T-cell (primary cell): ENCODE data around the gene EBF4. TPM values are rescaled to one million over a fixed set of nuclear protein-coding genes. Genes with fewer than 3 reads are reported as not detected.

Experiments
- ATAC-seq, 4 experiments: fragments of 200-7000 bp in 3 of 4; fragments of 150-1000 bp in 1 of 4; cut with Tn5 transposase; replicated peaks in 1 of 4; 1 replicate in 3 of 4; 2 replicates in 1 of 4; pipeline ENCODE4 v1.10.0; 2021; ENCODE audit warnings: moderate library complexity in 3 of 4, mild to moderate bottlenecking in 2 of 4, moderate number of reproducible peaks in 1 of 4
- CTCF ChIA-PET, 2 donors: fragments of 300-600 bp; sonication (Branson Sonifier 250); formaldehyde crosslinking; loops; one replicate each; lab custom pipeline; 2022; ENCODE audit warnings: antibody characterized with exemption in 2 of 2; lab: Charles Lee
- POLR2A ChIA-PET, 2 donors: fragments of 300-600 bp; sonication (Branson Sonifier 250); formaldehyde crosslinking; loops; one replicate each; lab custom pipeline; 2022; ENCODE audit warnings: antibody characterized with exemption in 2 of 2; lab: Charles Lee
- DNase-seq, 35 experiments: peaks; one replicate each; pipeline versions ENCODE4 v3.0.0 to v3.0.0-alpha.2; 2013 to 2023
- H3K27ac ChIP-seq: one replicate; pipeline ENCODE4 v1.5.1; 2013; ENCODE audit warnings: low read length
- H3K27me3 ChIP-seq, 2 experiments: replicated peaks in 1 of 2; 1 replicate in 1 of 2; 2 replicates in 1 of 2; pipeline versions ENCODE4 v1.6.1 to v1.7.0; 2013; ENCODE audit warnings: low read length in 1 of 2, mixed read lengths in 1 of 2; ENCODE audit not compliant: control insufficient read depth in 2 of 2, insufficient read depth in 2 of 2; ENCODE audit errors: extremely low read depth in 1 of 2
- H3K36me3 ChIP-seq, 2 donors: 1 replicate in 1 of 2; 2 replicates in 1 of 2; pipeline versions ENCODE4 v1.6.1 to v1.7.0; 2013; ENCODE audit warnings: low read length in 1 of 2; ENCODE audit not compliant: control insufficient read depth in 2 of 2, insufficient read depth in 1 of 2; ENCODE audit errors: extremely low read depth in 1 of 2
- H3K4me1 ChIP-seq, 2 experiments: 1 replicate in 1 of 2; 2 replicates in 1 of 2; pipeline versions ENCODE4 v1.6.1 to v1.7.0; 2013; ENCODE audit warnings: low read length in 2 of 2, mixed read lengths in 1 of 2; ENCODE audit not compliant: insufficient read depth in 2 of 2, control insufficient read depth in 1 of 2; ENCODE audit errors: extremely low read depth in 1 of 2
- H3K4me3 ChIP-seq, 2 donors: 1 replicate in 1 of 2; 2 replicates in 1 of 2; pipeline versions ENCODE4 v1.5.1 to v1.7.0; 2013; ENCODE audit warnings: mild to moderate bottlenecking in 2 of 2, low read length in 1 of 2, moderate library complexity in 1 of 2; ENCODE audit not compliant: control insufficient read depth in 1 of 2; ENCODE audit errors: extremely low read depth in 1 of 2
- H3K9me3 ChIP-seq: 2 replicates; pipeline ENCODE4 v1.7.0; 2013
- H3K27ac Mint-ChIP-seq, 2 donors: one replicate each; pipeline ENCODE4 v1.8.0; 2020 to 2021; ENCODE audit warnings: mild to moderate bottlenecking in 2 of 2, mixed read lengths in 2 of 2
- H3K27me3 Mint-ChIP-seq, 2 donors: one replicate each; pipeline ENCODE4 v1.8.0; 2021 to 2022; ENCODE audit warnings: mixed read lengths in 2 of 2
- H3K36me3 Mint-ChIP-seq: one replicate; pipeline ENCODE4 v1.8.0; 2021; ENCODE audit warnings: mixed read lengths
- H3K4me1 Mint-ChIP-seq, 3 donors: one replicate each; pipeline ENCODE4 v1.8.0; 2020 to 2022; ENCODE audit warnings: mixed read lengths in 3 of 3, mild to moderate bottlenecking in 1 of 3
- H3K4me3 Mint-ChIP-seq, 3 donors: one replicate each; pipeline ENCODE4 v1.8.0; 2020 to 2022; ENCODE audit warnings: mild to moderate bottlenecking in 3 of 3, mixed read lengths in 3 of 3, moderate library complexity in 3 of 3
- H3K9me3 Mint-ChIP-seq, 3 donors: one replicate each; pipeline ENCODE4 v1.8.0; 2020 to 2022; ENCODE audit warnings: mixed read lengths in 3 of 3
- WGBS: methylation state at CpG from one replicate; pipeline ENCODE4 v1.1.5; 2013; ENCODE audit warnings: missing lambda C conversion rate; ENCODE audit not compliant: insufficient coverage; 5-methylcytosine and 5-hydroxymethylcytosine counted together
- total RNA-seq, 35 experiments: library from RNA in 6 of 35; stranded (reverse) in 6 of 35; fragments of 120-200 nt in 1 of 35; gene quantifications; one replicate each; pipeline versions ENCODE4 v1.2.1 to v1.2.4 and lab custom pipeline; 2013 to 2026

Gene EBF4
- total RNA-seq, 5 donors from 2014 or later (not counting 1 experiment from before 2014, with no cell fraction given), result 4.2 to 10.5 (median 6.8) TPM

DNA sequence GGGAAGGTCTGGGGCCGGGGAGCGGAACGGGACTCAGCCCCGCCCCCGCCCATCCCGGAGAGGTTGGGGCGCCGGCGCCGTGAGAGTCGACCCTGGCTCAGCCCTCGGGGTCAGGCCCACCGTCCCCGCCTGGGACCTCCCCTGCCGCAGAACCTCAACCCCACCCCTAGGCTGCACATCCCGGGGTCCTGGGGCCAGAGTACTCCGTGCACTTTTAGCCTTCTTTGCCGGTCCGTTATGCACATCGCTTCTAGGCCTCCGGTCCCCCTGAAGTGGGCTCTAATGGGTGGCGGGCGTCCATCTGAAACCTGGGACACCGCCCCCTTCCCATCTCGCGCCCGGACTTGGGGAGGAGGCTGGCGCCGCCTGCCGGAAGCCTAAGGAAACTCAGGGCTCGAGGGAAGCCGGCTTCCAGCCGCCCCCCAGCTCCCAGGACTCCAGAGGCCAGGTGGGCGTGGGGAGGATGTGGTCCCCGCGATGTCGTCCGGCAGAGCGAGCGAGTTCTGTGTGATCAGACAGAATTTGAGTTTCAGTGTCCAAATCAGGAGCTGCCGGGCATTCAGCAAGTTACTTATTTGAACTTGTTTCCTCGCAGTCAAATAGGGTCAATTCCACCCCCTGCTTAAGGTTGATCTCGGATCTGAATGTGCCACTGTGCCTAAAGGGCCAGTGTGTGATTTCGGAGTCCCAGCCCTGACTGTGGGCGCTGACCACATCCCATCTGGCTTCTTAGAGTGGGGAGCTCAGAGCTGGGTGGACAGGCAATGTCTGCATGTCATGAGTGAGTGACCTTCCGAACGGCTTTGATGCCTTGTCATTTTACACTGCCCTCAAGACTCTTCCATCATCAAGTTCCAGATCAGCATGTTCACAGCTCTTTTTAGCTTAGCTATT is 60.2 kb downstream of the EBF4 start:
- peaks cover 28 to 32% (median 31%) of the 10 kb centered on the region in 3 donors for H3K4me1 Mint-ChIP-seq
- H3K4me1 ChIP-seq, result peaks cover 16 to 38% of the 10 kb centered on the region in 2 experiments
- DNase-seq (peak in 31 of 35 experiments; percentile 19 to 73 (median 43)), ATAC-seq (peak in 3 of 4 experiments; percentile 35 to 54 (median 39))
- H3K9me3 Mint-ChIP-seq, result no peaks in the 10 kb centered on the region
- 5% methylated on average over 36 of the region's 47 CpGs for WGBS
- H3K27me3 ChIP-seq, result peaks cover 11 to 55% of the 10 kb centered on the region in 2 experiments
- peaks cover 7 to 19% of the 10 kb centered on the region in 2 donors for H3K27me3 Mint-ChIP-seq
- no peak overlapping the region for H3K27ac ChIP-seq
- H3K4me3 Mint-ChIP-seq, result peak overlapping the region; percentile 78 to 86 (median 81)
- ChIA-PET POLR2A (no interaction called here), CTCF (interaction anchor here (0.6 to 3.1 kb wide), 10 partner anchors 9 to 933 kb away, joined by 3 to 18 read pairs (median 4); no protein-coding TSS in a partner anchor)
- H3K36me3 Mint-ChIP-seq, result no peaks in the 10 kb centered on the region
- peak overlapping the region; percentile 52 to 56 for H3K4me3 ChIP-seq
- no peaks in the 10 kb centered on the region for H3K36me3 ChIP-seq
- peak overlapping the region; percentile 24 to 64 for H3K27ac Mint-ChIP-seq
- no peaks in the 10 kb centered on the region for H3K9me3 ChIP-seq

DNA sequence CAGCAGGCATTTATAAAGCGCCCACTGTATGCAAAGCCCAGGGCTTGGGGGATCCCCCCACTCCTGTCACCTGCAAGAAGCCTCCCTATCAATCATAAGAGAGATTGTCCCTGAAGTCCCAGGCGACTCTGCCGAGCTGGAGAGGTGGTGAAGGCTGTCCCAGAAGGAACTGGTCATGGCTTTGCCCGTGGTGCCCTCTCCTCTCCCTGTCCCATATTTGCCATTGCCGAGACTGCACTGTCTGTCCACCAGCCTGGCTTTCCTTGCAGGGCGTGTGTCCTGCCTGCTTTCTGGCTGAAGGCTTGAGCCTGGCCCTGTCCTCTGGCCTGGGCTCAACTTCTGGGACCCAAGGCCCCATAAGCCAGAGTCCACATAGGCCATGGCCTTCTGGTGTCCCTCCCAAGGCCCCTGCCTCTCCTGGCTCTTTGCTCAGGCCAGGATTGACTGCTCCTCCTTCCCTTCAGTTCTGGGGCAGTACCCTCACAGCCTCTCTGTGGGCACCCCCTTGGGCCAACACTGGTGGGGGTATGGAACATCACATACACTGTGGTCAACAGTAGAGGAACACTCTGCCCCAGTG is 61.0 kb downstream of the EBF4 start:
- Mint-ChIP-seq H3K9me3 (no peaks in the 10 kb centered on the region), H3K4me3 (peak overlapping the region; percentile 78 to 86 (median 81)), H3K27ac (peak overlapping the region in 1 of 2 donors; percentile 24), H3K27me3 (peaks cover 7 to 25% of the 10 kb centered on the region in 2 donors), H3K4me1 (peaks cover 28 to 32% (median 31%) of the 10 kb centered on the region in 3 donors), H3K36me3 (no peaks in the 10 kb centered on the region)
- peak overlapping the region in 1 of 2 donors; percentile 52 for H3K4me3 ChIP-seq
- no peak for ATAC-seq
- ChIA-PET POLR2A (no interaction called here), CTCF (interaction anchor here (0.6 to 3.1 kb wide), 10 partner anchors 8 to 932 kb away, joined by 3 to 18 read pairs (median 4); no protein-coding TSS in a partner anchor)
- peaks cover 16 to 38% of the 10 kb centered on the region in 2 experiments for H3K4me1 ChIP-seq
- WGBS, result 68% methylated on average over 4 of the region's 6 CpGs
- no peaks in the 10 kb centered on the region for H3K9me3 ChIP-seq
- H3K27me3 ChIP-seq, result peaks cover 11 to 58% of the 10 kb centered on the region in 2 experiments
- H3K36me3 ChIP-seq, result no peaks in the 10 kb centered on the region
- no peak overlapping the region for H3K27ac ChIP-seq
- DNase-seq, result no peak

DNA sequence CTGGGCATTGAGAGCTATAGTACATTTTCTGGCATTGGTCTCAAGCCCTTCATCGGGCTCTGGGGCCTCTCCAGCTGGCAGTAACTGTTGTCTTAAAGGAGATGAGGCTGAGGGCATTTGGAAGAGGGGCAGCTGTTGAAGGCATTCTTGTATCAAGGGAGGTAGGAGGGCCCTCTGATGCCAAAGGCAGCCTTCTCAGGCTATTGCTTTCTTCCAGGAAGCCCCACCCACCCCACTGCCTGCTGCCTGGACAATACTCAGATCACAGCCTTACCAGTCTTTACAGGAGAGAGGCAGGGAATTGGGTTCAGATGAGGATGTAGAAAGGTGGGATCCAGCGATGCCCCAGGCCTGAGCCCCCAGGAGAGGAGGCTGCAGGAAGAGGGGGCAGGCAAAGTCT is 61.8 kb downstream of the EBF4 start:
- peak overlapping the region in 1 of 2 donors; percentile 34 for H3K27ac Mint-ChIP-seq
- ChIA-PET CTCF (interaction anchor here (0.6 to 3.1 kb wide), 4 partner anchors 11 to 571 kb away, joined by 3 to 18 read pairs (median 3); no protein-coding TSS in a partner anchor), POLR2A (no interaction called here)
- H3K4me3 Mint-ChIP-seq, result no peak overlapping the region
- DNase-seq, result no peak
- no peak for ATAC-seq
- no peaks in the 10 kb centered on the region for H3K9me3 Mint-ChIP-seq
- H3K4me3 ChIP-seq, result no peak overlapping the region
- no peaks in the 10 kb centered on the region for H3K9me3 ChIP-seq
- H3K4me1 ChIP-seq, result peaks cover 16 to 38% of the 10 kb centered on the region in 2 experiments
- peaks cover 28 to 32% (median 31%) of the 10 kb centered on the region in 3 donors for H3K4me1 Mint-ChIP-seq
- peaks cover 7 to 25% of the 10 kb centered on the region in 2 donors for H3K27me3 Mint-ChIP-seq
- no peaks in the 10 kb centered on the region for H3K36me3 Mint-ChIP-seq
- peaks cover 11 to 67% of the 10 kb centered on the region in 2 experiments for H3K27me3 ChIP-seq
- WGBS, result 75% methylated on average over 2 of the region's 2 CpGs
- H3K27ac ChIP-seq, result no peak overlapping the region
- H3K36me3 ChIP-seq, result no peaks in the 10 kb centered on the region

DNA sequence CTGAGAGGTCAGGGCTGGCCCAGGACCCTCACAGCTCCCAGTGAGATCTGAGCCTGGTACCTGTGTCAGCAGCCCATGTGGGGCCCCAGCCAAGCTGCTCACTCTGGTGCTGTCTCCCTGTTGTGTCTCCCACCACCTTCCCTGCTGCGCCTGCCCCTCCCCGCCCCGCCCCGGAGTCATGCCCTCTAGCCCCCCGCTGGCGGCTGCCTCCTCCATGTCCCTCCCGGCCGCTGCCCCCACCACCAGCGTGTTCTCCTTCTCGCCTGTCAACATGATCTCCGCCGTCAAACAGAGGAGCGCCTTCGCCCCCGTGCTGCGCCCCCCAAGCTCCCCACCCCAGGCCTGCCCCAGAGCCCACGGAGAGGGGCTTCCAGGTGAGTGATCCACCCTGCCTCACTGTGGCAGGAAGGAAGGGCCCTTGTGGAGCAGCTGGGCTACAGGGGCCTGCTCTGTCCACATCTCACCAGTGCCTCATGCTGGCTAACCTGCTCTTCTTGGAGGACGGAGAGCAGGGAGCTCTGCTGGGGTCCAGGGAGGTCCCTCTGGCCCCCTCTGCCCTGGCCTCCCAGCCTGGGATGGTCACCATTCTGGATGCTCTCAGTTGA is 63.0 kb downstream of the EBF4 start:
- WGBS, result 62% methylated on average over 11 of the region's 18 CpGs
- ATAC-seq (no peak), DNase-seq (no peak)
- no peaks in the 10 kb centered on the region for H3K9me3 ChIP-seq
- H3K4me1 ChIP-seq, result peaks cover 16 to 33% of the 10 kb centered on the region in 2 experiments
- CTCF ChIA-PET, result interaction anchor here (0.6 to 1.3 kb wide), 2 partner anchors 14 to 44 kb away, joined by 4 to 6 read pairs; no protein-coding TSS in a partner anchor
- H3K27ac ChIP-seq, result no peak overlapping the region
- no peak overlapping the region for H3K4me3 ChIP-seq
- Mint-ChIP-seq H3K27ac (no peak overlapping the region), H3K36me3 (no peaks in the 10 kb centered on the region), H3K4me3 (no peak overlapping the region), H3K4me1 (peaks cover 21 to 26% (median 22%) of the 10 kb centered on the region in 3 donors), H3K9me3 (no peaks in the 10 kb centered on the region), H3K27me3 (peaks cover 7 to 25% of the 10 kb centered on the region in 2 donors)
- H3K36me3 ChIP-seq, result no peaks in the 10 kb centered on the region
- peaks cover 11 to 78% of the 10 kb centered on the region in 2 experiments for H3K27me3 ChIP-seq
- POLR2A ChIA-PET, result no interaction called here

DNA sequence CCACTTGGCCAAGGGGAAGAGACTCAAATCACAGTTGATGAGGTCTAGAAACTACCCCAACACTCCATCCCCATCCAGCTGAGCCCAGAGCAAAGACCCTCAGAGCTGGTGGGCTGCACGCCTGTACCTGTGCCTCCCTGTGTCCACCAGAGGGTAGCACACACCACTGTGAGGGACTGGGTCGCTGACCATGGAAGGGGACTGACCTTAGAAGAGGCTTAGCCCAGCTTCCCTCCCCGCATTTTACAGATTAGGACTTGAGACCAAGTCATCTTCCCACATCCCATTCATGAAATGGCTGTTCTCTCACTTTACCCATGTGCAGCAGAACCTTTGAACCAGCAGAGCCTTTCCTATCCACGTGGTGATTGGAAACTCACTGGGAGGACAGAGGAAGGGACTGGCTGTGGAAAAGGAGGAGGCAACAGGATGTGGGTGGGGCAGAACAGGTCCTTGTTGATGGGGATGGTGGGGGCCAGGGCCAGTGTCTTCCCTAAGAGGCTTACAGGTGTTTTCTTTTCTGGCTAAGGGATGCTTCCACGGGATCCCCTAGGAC is 63.6 kb downstream of the EBF4 start:
- 36% methylated on average over 4 of the region's 5 CpGs for WGBS
- ATAC-seq (no peak), DNase-seq (no peak)
- ChIA-PET CTCF (interaction anchor here in 1 of 2 donors (1.3 kb wide), 1 partner anchor 15 kb away, joined by 4 read pairs; no protein-coding TSS in a partner anchor), POLR2A (no interaction called here)
- no peak overlapping the region for H3K4me3 ChIP-seq
- no peaks in the 10 kb centered on the region for H3K9me3 ChIP-seq
- Mint-ChIP-seq H3K27me3 (peaks cover 12 to 31% of the 10 kb centered on the region in 2 donors), H3K4me3 (no peak overlapping the region), H3K4me1 (peaks cover 16 to 20% (median 16%) of the 10 kb centered on the region in 3 donors), H3K9me3 (no peaks in the 10 kb centered on the region), H3K27ac (no peak overlapping the region), H3K36me3 (no peaks in the 10 kb centered on the region)
- H3K36me3 ChIP-seq, result no peaks in the 10 kb centered on the region
- no peak overlapping the region for H3K27ac ChIP-seq
- peaks cover 11 to 80% of the 10 kb centered on the region in 2 experiments for H3K27me3 ChIP-seq
- H3K4me1 ChIP-seq, result peaks cover 14 to 28% of the 10 kb centered on the region in 2 experiments
